ENCODE data around the gene NSMCE4A.
"Not testable (repeated sequence)": the region's sequence is repeated elsewhere in the genome, so short reads cannot be mapped to it uniquely, and the experiment has no call there.

Gene NSMCE4A

GRCh38 chr10:121921238-121921931, 53.6 kb downstream of the NSMCE4A start:
- no peak for TF ChIP-seq CTCF (IDR thresholded peaks at IDR 0.05)
- Histone ChIP-seq H3K4me1 (ENCODE audit: control insufficient read depth in 1 of 2, insufficient read depth in 1 of 2, low read depth in 1 of 2, low read length in 1 of 2) (peaks cover 9 to 10% of the 10 kb centered on the region in 2 experiments), H3K9me3 (no peaks in the 10 kb centered on the region), H3K36me3 (peaks cover 38% of the 10 kb centered on the region), H3K4me3 (ENCODE audit: low read depth in 1 of 2, low read length in 1 of 2) (no peak overlapping the region), H3K27ac (no peak overlapping the region), H3K27me3 (no peaks in the 10 kb centered on the region)

GRCh38 chr10:121919666-121920065, 55.4 kb downstream of the NSMCE4A start:
- Histone ChIP-seq H3K9me3 (no peaks in the 10 kb centered on the region), H3K27me3 (no peaks in the 10 kb centered on the region), H3K27ac (no peak overlapping the region), H3K36me3 (peaks cover 43% of the 10 kb centered on the region), H3K4me3 (ENCODE audit: low read depth in 1 of 2, low read length in 1 of 2) (no peak overlapping the region), H3K4me1 (ENCODE audit: control insufficient read depth in 1 of 2, insufficient read depth in 1 of 2, low read depth in 1 of 2, low read length in 1 of 2) (no peaks in the 10 kb centered on the region)
- no peak for TF ChIP-seq CTCF (IDR thresholded peaks at IDR 0.05)

- H3K4me3 ChIP-seq (ENCODE audit: low read depth in 1 of 2, low read length in 1 of 2); H3K4me1 ChIP-seq (ENCODE audit: control insufficient read depth in 1 of 2, insufficient read depth in 1 of 2, low read depth in 1 of 2, low read length in 1 of 2); H3K27me3 ChIP-seq; H3K27ac ChIP-seq; H3K9me3 ChIP-seq: not testable (repeated sequence)
- H3K36me3 ChIP-seq: peaks cover 48% of the 10 kb centered on the region
These were observed 56.2 kb downstream of the NSMCE4A start for GRCh38 chr10:121918800-121919199.

GRCh38 chr10:121914661-121915060, 60.4 kb downstream of the NSMCE4A start:
- no peak for TF ChIP-seq CTCF (IDR thresholded peaks at IDR 0.05)
- no peaks in the 10 kb centered on the region for H3K9me3 ChIP-seq
- H3K27me3 ChIP-seq: no peaks in the 10 kb centered on the region
- no peaks in the 10 kb centered on the region for H3K4me1 ChIP-seq (ENCODE audit: control insufficient read depth in 1 of 2, insufficient read depth in 1 of 2, low read depth in 1 of 2, low read length in 1 of 2)
- H3K36me3 ChIP-seq: peaks cover 57% of the 10 kb centered on the region
- H3K27ac ChIP-seq: no peak overlapping the region
- H3K4me3 ChIP-seq (ENCODE audit: low read depth in 1 of 2, low read length in 1 of 2): no peak overlapping the region

- Histone ChIP-seq H3K9me3 (no peaks in the 10 kb centered on the region), H3K36me3 (peaks cover 74% of the 10 kb centered on the region), H3K4me3 (ENCODE audit: low read depth in 1 of 2, low read length in 1 of 2) (no peak overlapping the region), H3K27ac (no peak overlapping the region), H3K4me1 (ENCODE audit: control insufficient read depth in 1 of 2, insufficient read depth in 1 of 2, low read depth in 1 of 2, low read length in 1 of 2) (no peaks in the 10 kb centered on the region), H3K27me3 (no peaks in the 10 kb centered on the region)
- no peak for TF ChIP-seq CTCF (IDR thresholded peaks at IDR 0.05)
These were observed 63.7 kb downstream of the NSMCE4A start for GRCh38 chr10:121911421-121911697.

GRCh38 chr10:121910673-121911420, 64.2 kb downstream of the NSMCE4A start:
- peaks cover 76% of the 10 kb centered on the region for H3K36me3 ChIP-seq
- no peak overlapping the region for H3K4me3 ChIP-seq (ENCODE audit: low read depth in 1 of 2, low read length in 1 of 2)
- no peak for TF ChIP-seq CTCF (IDR thresholded peaks at IDR 0.05)
- no peaks in the 10 kb centered on the region for H3K4me1 ChIP-seq (ENCODE audit: control insufficient read depth in 1 of 2, insufficient read depth in 1 of 2, low read depth in 1 of 2, low read length in 1 of 2)
- no peak overlapping the region for H3K27ac ChIP-seq
- H3K9me3 ChIP-seq: no peaks in the 10 kb centered on the region
- H3K27me3 ChIP-seq: no peaks in the 10 kb centered on the region
